GM10847 (cell line): Measurements from ENCODE around the gene EYA4.

Source experiments
- POLR2A ChIP-seq: IDR thresholded peaks from 2 replicates; pipeline ENCODE4 v1.6.1; 2011; ENCODE audit not compliant: insufficient read length; ENCODE audit errors: extremely low read depth

The EYA4 gene

DNA sequence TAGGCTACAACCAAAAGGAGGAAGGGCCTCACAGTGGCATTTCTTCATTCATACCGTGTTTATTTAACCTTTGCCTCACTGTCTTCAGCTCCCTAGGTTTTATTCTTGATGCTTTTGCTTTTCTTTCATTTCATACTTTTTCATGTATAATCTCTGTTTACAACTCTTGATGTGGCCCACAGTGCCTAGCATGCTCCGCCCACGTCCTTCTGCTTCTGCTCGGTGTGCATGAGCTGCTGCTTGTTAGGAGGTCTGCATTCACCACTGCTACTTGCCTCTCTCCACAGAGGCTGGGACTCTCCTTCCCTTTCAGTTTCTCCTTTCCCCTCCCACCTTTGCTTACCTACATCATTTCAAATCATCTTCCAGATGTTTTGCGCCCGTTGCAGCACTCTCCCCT lies 147.6 kb downstream of the EYA4 start:
- TF ChIP-seq POLR2A, result no peak

DNA sequence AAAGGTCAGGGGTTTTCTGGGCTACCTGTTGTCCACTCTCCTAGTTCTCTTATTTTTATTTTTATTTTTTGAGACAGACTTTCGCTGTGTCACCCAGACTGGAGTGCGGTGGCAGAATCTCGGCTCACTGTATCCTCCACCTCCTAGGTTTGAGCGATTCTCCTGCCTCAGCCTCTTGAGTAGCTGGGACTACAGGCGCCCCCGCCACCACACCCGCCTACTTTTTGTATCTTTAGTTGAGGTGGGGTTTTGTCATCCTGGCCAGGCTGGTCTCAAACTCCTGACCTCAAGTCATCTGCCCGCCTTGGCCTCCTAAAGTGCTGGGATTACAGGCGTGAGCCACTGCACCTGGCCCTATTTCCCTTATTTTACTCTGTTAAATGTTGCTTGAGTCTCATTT lies 149.0 kb downstream of the EYA4 start:
- TF ChIP-seq POLR2A, result no peak

DNA sequence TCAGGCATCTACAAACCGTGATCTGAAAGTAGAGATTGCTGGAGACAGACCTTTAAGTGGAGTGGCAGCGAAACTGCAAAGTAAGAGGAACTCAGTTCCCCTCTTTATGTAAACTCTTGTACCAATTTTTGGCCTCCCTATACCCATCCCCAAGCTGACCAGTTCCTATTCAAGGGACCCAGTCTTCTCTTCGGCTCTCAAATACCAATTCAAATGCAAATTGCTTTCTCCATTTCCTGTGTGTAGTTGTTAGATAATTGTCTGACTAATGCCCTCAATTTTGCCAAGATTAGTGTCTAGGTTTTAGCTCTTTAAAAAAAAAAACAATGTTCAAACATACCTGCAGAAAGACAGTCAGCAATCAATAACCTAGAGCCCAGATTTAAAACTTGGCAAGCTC lies 150.9 kb downstream of the EYA4 start:
- TF ChIP-seq POLR2A, result no peak

DNA sequence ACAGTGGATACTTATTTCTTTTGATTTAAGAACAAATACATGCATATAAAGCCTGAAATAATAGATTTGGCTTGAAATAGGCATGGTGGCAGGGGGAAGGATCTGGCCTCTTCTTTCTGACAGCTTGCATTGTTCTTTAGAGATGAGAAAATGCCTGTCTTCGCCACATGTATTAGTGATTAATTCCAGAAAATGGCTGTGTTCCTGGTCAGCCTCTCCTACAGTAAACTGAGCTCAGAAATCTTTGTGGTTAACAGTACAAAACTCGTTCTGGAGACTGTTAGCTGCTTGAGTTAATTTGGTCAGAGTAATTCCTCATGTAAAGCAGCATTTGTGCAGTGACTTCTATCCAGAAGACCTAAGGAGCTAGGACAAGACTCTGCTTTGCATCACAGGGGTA lies 151.5 kb downstream of the EYA4 start:
- no peak for TF ChIP-seq POLR2A

DNA sequence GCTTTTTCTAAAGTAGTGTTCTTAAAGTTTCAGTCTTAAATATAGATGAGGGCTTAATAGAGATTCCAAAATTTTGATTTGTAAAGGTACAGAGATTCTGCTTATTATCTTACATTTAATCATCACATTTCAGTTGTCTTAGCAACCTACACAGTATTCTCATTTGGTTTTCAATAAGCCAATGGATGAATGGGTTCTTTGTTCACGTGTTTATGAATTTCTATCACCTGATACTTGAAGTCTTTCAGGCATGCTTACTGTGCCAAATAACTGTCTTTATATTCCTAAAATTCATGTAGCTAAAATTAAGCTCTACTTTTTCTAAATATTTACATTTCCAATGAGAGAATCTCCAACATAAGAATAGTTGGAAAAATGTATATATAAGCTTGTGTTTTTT lies 152.7 kb downstream of the EYA4 start:
- no peak for TF ChIP-seq POLR2A

DNA sequence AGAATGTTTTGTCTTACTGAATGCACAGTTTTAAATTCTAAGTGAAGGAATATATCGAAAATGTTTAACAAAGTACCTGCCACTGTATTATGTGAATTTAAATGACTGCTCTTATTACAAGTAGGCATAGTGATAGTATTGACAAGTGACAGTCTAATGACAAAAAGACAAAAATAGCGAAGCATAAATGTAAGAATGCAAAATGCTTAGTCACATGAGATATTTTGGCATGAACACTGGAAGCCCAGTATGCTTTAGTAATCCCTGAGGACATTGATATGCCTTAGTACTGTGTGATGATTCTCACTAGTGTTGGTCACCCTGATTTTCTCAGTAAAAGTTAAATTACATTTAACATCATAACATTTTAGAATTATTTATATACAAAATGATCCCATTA lies 153.5 kb downstream of the EYA4 start:
- no peak for TF ChIP-seq POLR2A

DNA sequence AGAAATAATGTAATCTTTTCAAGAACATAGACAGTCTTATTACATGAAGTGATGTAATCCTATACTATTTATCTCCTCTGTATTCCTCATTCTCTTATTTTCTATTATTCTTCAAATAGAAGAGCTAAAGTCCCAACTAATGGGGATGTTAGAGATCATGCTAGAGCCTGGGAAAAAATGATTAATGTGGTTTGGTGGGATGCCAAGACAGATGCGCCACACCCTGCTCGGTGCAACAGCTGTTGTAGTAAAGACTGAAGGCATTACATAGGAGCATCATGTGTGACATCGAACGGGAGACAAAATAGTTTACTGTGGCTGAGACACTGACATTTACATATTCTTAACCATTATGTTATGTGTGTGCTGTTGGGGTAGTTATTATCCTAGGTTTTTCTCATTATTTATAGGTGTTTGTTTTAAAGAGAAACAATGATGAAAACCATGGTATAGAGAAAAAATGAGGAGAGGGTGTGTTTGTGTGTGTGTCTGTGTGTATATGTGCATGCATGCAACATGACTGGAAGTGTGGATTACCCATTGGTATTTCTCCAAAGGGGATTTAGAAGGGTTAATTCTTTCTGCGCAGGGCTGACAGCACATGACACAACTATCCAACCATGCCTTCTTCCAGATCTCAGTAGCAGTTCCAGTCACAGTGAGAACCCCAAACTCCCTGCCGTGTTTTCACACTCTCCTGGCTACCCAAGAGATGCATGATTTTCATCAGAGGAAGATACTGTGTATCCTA lies 155.3 kb downstream of the EYA4 start:
- no peak for TF ChIP-seq POLR2A

DNA sequence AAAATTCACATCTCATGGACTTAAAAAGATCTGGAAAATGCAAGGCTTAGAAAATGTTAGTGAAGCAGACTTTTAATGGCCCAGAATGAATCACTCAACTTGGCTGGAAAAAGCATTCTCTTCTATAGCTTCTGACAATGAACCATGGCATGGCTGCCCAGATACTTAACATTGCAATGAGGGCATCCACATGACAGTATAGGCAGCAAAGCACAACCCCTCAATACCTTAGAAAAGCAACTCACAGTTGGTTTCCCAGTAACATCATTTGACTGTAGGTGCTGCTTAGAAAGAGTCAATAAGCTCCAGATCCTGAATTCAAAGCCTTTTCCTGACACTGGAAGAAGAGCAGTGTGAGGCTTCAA lies 155.8 kb downstream of the EYA4 start:
- no peak for TF ChIP-seq POLR2A

DNA sequence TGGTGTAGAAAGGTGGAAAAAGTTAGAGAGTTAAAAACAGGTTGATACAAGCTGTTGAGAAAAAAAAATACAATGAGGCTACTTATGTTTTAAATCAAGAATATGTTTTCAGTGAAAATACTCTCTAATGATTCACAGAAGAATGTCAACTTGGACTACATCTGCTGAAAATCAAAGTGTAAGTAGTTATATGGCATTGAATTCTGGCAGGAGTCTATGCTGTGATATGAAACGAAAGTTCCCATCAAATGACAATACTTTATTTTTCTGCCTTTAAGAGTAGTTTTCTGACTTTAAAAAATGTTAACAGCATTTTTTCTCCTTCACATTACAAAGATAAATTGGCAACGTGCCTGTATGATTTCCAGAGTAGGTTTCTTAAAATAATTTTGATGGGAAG lies 158.3 kb downstream of the EYA4 start:
- TF ChIP-seq POLR2A, result no peak

DNA sequence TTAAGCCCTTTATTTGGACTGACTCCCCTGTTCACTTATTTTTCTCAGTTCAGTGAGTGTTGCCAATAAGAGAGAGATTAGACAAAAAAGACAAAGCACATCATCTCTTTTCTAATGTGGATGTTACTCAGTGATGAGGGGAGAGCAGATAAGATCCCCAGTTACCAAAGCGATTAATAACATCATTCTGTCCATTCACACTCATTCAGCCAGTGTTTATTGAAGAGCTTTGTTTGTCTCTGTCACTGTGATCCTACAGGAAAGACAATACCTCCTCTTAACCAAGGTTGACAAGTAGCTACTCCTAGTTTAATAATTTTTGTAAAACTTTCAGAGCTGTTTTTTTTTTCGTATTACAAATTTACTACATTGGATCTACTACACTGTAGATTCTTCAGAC lies 163.0 kb downstream of the EYA4 start:
- TF ChIP-seq POLR2A, result no peak

DNA sequence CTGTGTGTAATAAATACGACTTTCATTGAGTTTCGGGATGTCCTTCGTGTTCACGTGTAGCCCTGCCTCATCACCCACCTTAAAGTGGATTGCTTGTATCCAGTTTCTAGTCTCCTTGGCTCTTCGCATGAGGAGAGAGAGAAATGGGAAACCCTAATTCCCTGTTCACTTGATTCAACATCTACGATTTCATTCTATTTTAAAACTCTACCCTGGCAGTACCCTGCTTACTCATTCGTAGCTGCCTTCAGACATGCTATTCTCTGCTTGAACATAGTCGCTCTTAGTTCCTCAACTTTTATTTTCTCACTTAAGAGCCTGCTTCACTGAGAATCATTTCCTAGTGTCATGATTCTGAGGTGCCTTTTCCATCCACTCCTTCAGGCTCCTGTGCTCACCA lies 163.6 kb downstream of the EYA4 start:
- no peak for TF ChIP-seq POLR2A

DNA sequence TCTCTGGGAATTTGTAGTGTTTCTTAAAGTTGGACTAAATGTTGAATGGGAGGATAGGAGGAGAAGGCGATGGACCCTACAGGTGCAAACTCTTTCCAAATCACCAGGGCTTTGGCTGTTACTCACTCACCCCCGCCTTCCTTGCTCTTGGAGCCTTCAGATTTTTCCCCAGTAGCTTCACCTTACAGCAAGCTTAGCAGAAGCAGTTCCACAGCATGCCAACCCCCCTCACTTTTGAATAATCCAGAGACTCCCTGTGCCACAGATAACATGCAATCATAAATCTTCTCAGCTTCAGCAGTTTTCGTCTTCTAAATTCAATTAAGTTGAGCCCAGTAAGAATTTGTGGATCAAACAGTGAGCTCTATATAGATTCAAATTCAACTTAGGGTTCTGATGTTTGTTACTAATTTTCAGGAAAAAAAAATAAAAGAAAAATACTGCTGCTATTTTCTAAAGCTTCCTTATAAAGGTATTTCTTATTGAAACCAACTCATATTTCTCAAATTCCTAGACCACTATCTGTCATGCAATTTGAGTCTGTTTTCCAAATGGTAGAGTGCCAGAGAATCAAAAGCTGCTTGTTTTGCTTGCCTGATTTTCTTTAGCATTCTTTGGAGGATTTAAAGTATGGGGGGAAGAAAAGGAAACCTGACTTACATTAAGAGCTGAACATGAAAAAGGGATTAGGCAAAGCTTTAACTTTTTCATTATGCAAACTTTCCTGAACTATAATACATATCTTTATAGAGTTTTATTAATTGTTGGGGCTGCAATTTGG lies 166.4 kb downstream of the EYA4 start:
- TF ChIP-seq POLR2A, result no peak

DNA sequence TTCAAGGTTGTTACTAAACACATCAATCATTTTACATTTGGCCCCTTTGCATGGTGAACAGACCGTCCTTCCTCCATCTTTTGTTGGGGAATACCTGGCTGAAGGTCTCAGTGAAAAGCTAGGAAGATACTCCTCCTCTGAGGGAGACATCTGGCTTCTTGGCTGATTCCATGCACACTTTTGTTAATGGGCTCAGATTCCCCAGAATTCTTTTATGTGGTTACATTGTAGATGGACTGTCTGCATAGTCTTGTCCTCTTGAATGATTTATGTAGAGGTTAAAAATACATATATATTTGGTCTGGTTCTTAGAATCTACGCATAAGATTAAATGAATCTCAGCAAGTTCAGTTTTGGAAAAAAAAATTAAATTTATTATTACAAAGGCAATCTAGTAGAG lies 167.0 kb downstream of the EYA4 start:
- TF ChIP-seq POLR2A, result no peak

DNA sequence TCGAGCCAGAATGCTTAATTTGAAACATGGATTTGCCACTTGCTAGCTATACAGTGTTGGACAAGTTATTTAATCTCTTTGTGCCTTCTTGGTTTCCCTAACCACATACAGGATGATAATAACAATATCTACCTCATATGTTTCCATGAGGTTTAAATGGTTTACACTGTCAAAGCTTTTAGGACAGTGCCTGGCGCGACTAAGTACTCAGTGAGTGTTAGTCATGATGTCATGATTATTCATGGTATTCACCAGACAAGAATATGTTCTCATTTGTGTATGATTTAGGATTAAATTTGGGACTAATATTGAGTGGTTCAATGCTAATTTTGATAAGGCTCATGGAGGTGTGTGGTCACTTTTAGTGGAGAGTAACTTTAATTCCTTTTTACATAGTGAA lies 167.4 kb downstream of the EYA4 start:
- no peak for TF ChIP-seq POLR2A

DNA sequence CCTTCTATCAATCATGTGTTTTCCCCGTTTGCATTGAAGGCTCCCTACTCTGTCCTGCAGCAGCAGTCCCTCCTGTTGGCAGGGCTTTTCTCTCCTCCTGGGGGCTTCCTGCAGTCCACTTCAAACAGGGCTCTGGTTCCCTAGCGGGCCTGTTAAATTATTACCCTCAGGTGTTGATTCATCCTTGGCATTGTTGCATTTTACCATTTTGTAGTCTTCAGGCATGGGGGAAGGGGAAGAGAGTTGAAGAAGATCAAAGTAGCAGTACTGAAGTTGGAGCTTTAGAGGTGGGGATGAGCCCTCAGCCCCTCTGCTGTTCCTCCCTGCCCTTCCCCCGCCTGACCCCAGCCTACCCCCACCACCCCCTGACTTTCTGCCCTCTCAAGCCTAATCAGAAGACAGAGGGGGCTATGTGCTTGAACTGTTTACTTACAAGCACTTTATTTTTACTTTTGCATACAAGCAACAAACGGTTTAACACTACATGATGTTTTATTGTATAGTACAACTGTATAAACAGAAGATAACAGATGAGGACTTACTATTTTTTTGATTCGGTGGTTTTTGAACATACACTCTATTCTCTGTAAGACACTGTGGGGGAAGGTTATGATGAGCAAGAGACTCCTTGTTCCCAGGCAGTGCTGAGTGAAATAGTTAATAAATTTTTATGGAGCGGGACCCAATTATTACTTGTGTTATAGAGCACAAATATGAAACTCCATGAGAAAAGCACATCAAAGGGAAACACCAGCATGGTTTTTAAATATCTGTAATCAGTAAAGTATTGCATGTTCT lies 169.7 kb downstream of the EYA4 start:
- TF ChIP-seq POLR2A, result no peak

DNA sequence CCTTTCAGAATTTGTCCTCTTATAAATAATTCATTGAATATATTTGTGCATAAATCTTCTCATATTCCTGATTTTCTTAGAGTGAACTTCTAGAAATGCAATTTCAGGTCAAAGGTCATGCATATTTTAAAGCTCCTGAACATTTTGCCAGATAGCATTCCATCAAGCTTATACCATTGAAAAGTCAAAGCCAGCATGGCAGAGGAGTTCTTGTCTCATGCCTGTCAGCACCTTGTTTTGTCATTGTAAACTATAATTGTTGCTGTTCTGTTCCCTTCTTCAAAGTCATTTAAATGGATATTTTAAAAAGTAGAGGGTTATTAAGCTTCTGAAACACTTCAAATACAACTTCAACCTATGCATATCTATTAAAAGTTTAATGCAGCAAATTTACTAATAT lies 170.6 kb downstream of the EYA4 start:
- no peak for TF ChIP-seq POLR2A

DNA sequence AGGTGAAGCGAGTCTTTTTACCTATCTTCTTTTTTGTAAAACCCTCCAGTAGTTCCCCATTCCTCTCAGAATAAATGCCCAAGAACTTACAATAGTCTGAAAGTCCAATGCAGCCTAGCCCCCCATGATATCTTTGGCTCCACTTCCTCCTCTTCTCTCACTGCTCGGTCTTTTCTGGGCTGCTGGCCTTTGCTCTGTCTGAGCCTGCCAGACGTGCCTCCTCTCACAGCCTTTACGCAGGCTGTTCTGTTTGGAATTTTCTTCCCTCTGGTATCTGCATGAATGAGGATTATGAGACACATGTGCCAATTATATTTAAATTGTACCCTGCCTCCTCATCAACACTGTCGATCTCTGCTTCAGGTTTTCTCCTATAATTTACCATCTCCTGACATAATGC lies 174.1 kb downstream of the EYA4 start:
- TF ChIP-seq POLR2A, result no peak

DNA sequence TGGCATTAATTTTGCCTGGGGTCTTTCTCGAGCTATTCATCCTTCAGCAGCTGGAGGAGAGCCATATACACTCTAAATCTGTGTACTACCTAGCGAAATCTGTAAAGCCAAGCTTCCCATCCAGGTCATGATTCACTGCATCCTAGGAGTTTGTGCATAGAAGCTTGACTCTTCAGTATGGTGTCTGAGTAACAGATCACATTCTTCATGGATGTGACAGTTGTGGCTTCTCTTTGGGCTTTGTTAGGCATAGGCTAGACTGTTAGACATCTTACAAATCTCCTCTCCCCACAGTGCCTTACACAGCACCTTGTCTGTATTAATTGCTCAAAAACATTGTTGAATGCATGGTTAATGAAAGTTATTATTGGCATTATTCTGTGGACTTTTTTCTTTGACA lies 177.0 kb downstream of the EYA4 start:
- TF ChIP-seq POLR2A, result no peak
